AG09309 (cell line): ENCODE measurements around the gene MAPT.
A peak's percentile ranks its signal among the peaks of the same experiment; 100 is the strongest.

Experiments used
- DNase-seq: peaks from one replicate; pipeline ENCODE4 v3.0.0-alpha.2; 2010; ENCODE audit warnings: low read depth
- H3K4me3 ChIP-seq: 2 replicates; pipeline ENCODE4 v1.5.1; 2011; ENCODE audit warnings: mild to moderate bottlenecking, low read depth, low read length, moderate library complexity; ENCODE audit not compliant: control insufficient read depth
- TF ChIP-seq, protein P1 (sequence below): IDR thresholded peaks from 2 replicates; pipeline ENCODE4 v1.5.1; 2011; ENCODE audit warnings: mild to moderate bottlenecking, low read depth, low read length, inconsistent platforms; ENCODE audit not compliant: insufficient read depth, control insufficient read depth; ENCODE audit errors: missing control alignments

MAPT gene

DNA sequence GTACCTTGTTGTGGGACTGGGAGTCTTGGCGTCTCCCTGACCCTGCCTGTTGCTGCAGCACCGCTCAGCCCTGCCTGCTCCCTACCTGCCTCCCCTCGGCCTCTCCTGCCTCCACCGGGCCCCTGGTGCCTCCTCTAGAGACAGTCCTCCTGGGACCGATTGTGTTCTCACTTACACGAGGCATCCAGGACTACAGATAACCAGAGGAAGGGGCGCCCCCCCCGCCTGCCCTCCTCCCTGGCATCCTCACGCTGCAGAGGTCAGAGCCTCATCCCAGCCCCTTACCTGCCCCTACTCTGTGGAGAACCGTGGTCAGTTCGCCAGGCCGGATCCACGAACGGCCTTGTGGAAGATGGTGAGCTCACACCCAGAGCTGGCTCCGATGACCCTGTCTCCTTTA, 24.8 kb downstream of the MAPT start:
- TF ChIP-seq, protein P1, sequence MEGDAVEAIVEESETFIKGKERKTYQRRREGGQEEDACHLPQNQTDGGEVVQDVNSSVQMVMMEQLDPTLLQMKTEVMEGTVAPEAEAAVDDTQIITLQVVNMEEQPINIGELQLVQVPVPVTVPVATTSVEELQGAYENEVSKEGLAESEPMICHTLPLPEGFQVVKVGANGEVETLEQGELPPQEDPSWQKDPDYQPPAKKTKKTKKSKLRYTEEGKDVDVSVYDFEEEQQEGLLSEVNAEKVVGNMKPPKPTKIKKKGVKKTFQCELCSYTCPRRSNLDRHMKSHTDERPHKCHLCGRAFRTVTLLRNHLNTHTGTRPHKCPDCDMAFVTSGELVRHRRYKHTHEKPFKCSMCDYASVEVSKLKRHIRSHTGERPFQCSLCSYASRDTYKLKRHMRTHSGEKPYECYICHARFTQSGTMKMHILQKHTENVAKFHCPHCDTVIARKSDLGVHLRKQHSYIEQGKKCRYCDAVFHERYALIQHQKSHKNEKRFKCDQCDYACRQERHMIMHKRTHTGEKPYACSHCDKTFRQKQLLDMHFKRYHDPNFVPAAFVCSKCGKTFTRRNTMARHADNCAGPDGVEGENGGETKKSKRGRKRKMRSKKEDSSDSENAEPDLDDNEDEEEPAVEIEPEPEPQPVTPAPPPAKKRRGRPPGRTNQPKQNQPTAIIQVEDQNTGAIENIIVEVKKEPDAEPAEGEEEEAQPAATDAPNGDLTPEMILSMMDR = no peak
- no peak overlapping the region for H3K4me3 ChIP-seq
- DNase-seq = no peak

DNA sequence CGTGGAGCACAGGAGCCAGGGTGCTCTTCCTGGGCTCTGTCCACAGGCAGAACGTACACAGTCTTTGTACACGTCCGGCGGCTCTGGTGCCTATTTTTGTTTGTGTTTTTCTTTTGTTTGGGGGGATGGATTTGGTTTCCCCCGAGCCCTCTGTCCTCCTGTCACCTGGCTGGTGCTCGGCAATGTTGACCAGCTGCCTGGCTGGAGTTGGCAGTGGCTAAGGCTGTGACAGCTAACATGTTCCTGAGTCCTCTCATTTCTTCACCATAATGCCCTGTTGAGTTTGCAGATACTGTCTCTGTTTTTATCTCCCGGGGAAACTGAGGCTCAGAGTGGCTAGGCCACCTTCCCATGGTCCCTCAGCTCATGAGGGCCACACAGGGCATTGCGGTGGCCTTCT, 25.7 kb downstream of the MAPT start:
- TF ChIP-seq, protein P1 = no peak
- no peak overlapping the region for H3K4me3 ChIP-seq
- DNase-seq = no peak

DNA sequence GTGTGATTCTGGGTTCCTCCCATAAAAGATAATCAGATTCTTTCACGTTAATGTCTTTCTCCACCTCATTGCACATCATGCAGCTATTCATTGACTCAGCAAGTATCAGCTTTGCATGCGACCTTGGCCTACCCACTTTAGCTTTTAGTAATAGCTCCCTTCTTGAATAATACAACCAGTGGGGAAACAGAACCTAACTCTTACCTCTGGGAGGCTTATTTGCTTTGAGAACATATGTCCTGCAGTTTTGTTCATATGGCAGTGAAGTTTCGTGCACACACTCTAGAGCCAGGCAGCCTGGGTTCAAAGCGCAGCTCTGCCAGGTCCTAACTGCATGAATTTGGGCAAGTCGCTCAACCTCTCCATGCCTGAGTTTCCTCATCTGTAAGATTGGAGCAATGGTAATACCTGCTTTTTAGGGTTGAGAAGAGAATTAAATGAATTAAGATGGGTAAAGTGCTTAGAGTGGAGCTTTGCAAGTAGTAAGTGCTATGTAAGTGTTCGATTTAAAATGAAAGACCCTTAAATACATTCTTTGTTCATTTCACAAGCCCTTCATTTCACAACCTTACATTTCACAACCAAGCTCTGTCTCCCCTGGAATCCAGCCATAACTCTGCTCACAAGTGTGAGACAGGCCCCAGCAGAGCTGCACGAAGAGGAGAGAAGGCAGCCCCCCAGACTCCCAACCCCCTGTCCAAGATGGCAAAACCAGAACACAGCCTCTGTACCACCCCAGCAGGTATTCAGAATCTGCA, 29.3 kb downstream of the MAPT start:
- TF ChIP-seq, protein P1 = no peak
- peak; percentile 39 for DNase-seq
- H3K4me3 ChIP-seq = no peak overlapping the region

DNA sequence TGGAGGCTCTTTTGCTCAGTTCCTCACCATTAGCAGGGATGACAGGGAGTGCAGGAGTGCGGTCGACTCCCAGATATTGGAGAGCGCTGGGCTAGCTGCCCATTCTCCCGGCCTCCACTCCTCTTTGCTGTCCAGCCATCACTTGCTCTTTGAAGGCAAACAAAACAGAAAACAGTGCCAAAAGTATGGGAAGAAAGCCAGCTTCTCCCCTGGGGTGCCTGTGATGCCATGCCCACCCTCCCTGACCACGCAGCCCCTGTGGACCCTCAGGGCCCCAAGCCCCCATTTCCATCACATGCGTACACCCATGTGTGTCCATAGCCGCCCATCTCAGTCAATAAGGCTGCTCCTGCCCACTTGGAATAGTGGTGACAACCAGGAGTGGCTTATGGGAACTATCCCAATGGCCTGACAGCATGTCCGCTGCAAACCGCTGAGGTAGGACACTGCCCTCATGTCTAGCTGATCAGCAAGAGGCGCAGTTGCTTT, 30.0 kb downstream of the MAPT start:
- TF ChIP-seq, protein P1 = no peak
- no peak for DNase-seq
- H3K4me3 ChIP-seq = no peak overlapping the region

DNA sequence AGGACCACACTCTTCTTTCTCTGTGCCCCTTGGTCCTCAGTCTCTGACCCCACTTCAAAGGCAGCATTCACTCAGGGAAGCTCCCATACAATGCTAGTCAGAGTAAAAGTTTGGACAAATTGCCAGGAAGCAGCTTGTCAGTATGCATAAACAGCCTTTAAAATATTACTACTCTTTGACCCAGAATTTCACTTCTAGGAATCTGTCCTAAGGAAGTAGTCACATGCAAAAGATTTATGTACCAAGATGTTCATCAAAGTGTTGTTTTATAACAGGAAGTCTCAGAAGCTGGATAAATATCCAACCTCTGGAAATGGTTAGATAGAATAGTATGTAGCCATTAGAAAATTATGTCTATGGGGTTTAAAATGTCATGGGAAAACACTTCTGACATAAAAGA, 31.0 kb downstream of the MAPT start:
- TF ChIP-seq, protein P1 = no peak
- no peak overlapping the region for H3K4me3 ChIP-seq
- no peak for DNase-seq

DNA sequence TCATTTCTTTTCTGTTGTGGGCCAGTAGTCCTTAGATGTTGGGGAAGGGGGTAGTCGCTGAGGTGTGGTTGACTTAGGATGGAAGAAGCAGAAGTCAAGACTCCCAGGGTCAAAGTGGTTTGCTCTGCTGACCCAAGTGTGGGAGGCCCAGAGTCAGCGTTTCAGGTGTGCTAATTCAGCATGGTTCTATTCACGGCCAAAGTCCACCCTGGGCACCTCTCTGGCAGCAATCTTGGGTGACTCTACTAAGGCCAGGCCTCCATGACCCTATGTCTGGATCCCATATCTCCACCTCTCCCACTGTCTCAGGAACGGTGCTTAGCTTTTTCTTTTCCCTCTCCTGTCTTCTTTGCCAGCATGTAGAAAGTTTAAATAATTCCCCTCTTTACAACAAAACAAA, 32.9 kb downstream of the MAPT start:
- DNase-seq = no peak
- TF ChIP-seq, protein P1 = no peak
- H3K4me3 ChIP-seq = no peak overlapping the region
